Measurements from ENCODE around the gene PLK3.
"Not testable (repeated sequence)": the region's sequence is repeated elsewhere in the genome, so short reads cannot be mapped to it uniquely, and the experiment has no call there.

PLK3 gene

GRCh38 chr1:44808938-44809917 is 9.1 kb downstream of the PLK3 start:
- peak; percentile 82 to 89 for DNase-seq (ENCODE audit: low read depth in 2 of 2)

DNA sequence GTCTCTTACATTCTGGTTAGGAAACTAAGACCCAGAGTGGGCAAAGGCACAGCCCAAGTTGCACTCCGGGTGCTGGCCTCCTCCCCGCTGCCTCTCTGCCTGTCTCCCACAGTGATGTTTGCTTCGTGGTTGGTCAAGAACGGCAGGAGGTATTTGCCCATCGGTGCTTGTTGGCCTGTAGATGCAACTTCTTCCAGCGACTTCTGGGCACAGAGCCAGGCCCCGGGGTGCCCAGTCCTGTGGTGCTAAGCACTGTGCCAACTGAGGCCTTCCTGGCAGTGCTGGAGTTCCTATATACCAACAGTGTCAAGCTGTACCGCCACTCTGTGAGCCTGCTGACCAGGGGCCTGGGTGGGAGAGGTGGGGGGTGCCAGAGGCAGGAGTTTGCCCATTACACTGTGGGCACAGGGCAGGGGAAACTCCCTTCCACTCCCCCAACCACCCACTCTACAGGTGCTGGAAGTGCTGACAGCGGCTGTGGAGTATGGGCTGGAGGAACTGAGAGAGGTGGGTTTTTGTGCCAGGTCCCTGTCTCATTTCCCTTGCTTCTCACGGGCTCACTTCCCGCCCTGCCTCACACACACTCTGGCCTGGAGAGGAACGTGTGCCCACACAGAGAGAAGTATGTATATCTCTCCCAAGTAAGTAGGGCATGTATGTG is 10.1 kb downstream of the PLK3 start:
- DNase-seq (ENCODE audit: low read depth in 2 of 2) = no peak

DNA sequence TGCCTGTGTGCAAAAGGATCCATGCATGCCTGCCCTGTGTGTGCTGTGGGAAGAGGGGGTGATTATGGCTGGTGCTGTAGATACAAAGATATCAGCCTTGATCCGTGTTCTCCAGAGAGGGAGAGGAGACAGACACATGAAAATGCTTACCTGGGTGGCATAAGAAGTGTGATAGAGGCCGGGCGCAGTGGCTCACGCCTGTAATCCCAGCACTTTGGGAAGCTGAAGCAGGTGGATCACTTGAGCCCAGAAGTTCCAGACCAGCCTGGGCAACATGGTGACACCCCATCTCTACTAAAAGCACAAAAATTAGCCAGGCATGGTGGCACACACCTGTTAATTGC is 10.6 kb downstream of the PLK3 start:
- DNase-seq (ENCODE audit: low read depth in 2 of 2) = not testable (repeated sequence)

- no peak for DNase-seq (ENCODE audit: low read depth in 2 of 2)
These were observed 11.1 kb downstream of the PLK3 start for GRCh38 chr1:44811234-44811633.

GRCh38 chr1:44812822-44813543 is 12.8 kb downstream of the PLK3 start:
- DNase-seq (ENCODE audit: low read depth in 2 of 2) = no peak

- DNase-seq (ENCODE audit: low read depth in 2 of 2) = not testable (repeated sequence)
These were observed 15.7 kb downstream of the PLK3 start for GRCh38 chr1:44815926-44816325.

- DNase-seq (ENCODE audit: low read depth in 2 of 2) = no peak
These were observed 17.1 kb downstream of the PLK3 start for GRCh38 chr1:44817307-44817706.

- no peak for DNase-seq (ENCODE audit: low read depth in 2 of 2)
These were observed 17.8 kb downstream of the PLK3 start for GRCh38 chr1:44817771-44818495.

DNA sequence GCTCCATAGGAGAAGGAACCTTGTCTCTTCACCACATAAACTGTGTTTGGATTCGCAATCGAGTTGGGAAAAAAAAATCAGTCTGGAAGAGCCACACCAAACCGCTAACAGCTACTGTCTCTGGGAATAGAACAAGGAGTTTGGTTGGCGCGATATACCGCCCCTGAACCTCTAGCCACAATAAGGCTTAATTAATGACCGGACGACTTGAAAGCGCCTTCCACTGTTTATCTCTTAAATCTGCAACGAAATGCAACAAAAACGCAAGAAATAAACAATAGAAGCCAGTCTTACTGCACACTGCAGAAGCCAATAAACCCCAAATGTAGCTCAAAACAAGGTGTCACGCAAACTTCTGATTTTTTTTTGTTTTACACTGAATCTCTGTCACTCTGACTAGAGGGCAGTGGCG is 19.0 kb downstream of the PLK3 start:
- DNase-seq (ENCODE audit: low read depth in 2 of 2) = no peak

DNA sequence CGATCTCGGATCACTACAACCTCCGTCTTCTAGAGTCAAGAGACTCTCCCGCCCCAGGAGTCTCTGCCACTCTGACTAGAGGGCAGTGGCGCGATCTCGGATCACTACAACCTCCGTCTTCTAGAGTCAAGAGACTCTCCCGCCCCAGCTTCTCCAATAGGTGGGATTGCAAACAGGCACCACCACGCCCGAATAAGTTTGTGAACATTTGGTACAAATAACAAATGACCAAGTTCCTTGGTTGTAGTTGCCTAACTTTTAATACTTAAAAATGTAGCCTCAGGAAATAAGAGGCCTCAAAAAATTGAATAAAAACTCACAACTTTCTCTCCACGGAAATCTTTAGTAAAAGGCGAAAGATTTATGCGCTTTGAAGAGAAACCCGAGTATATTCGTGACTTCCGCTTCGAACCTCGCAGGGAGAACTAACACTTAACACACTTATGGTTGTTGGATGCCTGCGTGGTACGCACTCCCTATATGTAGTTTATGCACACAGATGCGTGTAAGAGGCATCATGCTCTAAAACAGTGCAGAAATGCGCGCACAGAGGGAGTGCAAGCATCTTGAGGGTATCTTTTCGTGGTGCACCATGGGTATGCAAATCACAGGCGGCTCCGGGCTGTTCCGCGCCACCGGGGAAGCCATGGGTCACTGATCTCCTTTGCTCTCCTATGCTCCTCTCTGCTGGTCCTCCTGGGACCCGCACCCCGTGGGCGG is 19.6 kb downstream of the PLK3 start:
- DNase-seq (ENCODE audit: low read depth in 2 of 2) = peak; percentile 55 to 60

DNA sequence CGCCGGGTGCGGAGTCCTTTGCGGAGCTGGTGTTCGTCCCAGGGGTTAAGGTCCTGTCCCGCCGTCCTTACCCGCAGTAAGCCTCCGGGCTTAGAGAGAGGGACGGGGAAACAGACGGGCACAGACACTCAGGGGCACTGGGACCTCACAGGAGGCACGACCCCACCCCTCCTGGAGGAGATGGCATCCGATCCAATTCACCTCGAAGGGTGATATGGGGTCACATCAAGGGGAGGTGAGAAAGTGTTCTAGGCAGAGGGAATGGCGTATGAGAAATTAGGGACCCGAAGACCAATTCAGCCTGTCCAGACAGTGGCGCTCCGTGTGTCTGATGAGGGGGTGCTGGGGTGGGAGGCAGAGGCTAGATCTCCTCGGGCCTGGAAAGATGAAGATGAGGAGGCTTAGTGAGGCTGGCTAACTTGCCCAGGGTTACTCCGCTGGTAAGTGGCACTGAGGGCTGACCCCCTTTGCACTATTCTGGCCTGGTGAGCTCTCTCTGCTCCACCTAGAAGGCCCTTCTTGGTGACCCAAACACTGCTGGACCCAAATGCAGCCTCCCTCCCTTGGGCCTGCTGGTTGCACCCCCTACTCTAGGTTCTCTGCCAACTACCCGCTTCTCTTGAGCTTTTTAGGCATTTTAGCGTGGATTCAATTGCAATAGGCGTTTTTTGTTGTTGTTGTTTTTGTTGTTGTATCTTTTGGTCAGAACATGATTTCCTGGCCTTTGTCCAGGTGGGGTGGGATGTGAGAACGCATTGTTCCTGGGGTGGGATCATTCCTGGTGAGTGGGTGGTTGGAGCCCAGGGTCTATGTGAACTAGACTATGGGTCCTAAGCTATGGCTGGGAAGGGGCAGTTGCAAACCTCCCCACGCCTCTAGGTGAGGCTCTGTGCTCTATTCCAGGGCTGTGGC is 20.4 kb downstream of the PLK3 start:
- no peak for DNase-seq (ENCODE audit: low read depth in 2 of 2)

DNA sequence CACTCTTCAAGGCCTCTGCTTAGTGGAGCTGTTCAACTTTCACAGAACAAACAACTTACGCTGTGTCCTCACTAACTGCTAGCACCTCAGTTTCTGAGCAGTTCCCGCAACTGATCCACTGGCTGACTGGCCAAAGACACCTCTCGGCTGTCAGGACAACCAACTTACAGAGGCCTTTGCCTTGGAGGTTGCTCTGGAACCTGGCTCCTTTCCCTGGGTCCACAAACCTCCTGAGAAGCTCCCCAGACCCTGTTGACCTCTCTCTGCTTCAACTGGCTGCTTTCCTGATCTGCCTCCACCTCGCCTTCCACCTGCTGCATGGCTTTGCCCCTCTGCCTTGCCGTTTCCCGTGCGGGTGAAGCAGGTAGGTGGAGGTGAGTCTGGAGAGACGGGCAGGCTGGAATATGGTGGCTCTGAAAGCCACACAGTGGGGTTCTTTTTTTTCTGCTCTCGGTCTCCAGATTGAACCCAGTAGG is 21.1 kb downstream of the PLK3 start:
- no peak for DNase-seq (ENCODE audit: low read depth in 2 of 2)

DNA sequence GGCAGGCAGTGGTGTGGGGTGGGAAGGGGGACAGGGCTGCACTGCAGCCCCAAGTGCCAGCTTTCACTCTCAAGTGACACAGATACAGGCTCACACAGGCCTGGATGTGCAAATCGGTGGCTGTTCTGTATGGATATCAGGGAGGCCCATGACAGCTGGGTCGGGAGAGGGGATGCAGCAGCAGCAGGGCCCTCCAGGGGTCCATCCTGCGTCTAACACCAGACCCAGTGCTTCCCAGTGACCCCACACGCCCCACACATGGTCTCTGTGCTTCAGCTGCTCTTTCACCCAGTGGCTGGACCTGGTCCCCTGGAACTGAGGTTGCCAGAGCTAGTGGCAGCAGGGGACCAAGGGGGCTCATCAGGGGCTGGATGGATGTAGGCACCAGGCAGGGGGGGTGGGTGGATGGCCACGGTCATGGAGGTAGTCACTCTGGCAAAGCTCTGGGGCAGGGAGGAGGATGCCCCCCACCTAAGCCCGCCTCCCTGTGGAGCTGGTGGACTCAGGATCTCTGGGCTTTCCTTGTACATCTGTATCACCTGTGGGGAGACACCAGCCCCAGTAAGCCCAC is 22.0 kb downstream of the PLK3 start:
- no peak for DNase-seq (ENCODE audit: low read depth in 2 of 2)

DNA sequence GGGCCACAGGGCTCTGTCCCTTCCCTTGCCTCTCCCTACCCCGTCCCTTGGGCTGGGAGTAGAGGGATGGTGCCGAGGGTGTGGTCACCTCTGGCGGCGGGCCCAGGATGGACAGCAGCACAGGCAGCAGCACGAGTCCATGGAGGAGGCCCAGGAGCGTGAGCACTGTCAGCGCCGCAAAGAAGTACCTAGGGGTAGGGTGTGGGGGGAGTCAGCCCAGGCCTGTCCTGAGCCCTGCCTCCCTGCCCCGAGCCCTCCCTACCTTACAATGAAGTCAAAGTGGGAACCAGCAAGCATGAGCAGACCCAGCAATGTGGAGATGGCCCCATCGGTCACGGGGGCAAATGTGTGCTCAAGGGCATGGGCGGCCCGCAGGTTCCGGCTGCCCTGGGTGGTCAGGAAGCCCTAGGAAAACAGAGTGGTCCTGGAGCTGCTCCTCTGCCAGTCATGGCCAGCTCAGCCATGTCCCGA is 22.8 kb downstream of the PLK3 start:
- DNase-seq (ENCODE audit: low read depth in 2 of 2) = no peak

DNA sequence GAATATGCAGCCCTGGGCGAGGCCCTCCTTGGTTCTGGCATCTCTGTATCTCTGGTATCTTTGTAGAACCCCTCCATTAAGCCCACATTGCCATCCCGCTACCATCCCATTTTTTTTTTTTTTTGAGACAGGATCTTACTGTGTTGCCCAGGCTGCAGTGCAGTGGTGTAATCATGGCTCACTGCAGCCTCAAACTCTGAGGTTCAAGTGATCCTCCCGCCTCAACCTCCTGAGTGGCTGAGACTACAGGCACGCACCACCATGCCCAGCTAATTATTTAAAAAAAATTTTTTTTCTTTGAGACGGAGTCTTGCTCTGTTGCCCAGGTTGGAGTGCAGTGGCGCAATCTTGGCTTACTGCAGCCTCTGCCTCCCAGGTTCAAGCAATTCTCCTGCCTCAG is 24.2 kb downstream of the PLK3 start:
- DNase-seq (ENCODE audit: low read depth in 2 of 2) = not testable (repeated sequence)

GRCh38 chr1:44826375-44827196 is 26.4 kb downstream of the PLK3 start:
- DNase-seq (ENCODE audit: low read depth in 2 of 2) = no peak

- no peak for DNase-seq (ENCODE audit: low read depth in 2 of 2)
These were observed 27.2 kb downstream of the PLK3 start for GRCh38 chr1:44827197-44828002.
